GM19043 (cell line): Measurements from ENCODE around the gene DOCK2.
A peak's percentile ranks its signal among the peaks of the same experiment; 100 is the strongest.

Source experiments
- ATAC-seq: cut with Tn5 transposase; IDR thresholded peaks from one replicate; pipeline ENCODE4 v1.9.1; 2021; ENCODE audit warnings: low read depth; ENCODE audit not compliant: unreplicated experiment

DOCK2 gene

GRCh38 chr5:169876386-169876785 lies 239.3 kb downstream of the DOCK2 start:
- ATAC-seq = no peak

- ATAC-seq = peak; percentile 60
These were observed 243.1 kb downstream of the DOCK2 start for GRCh38 chr5:169880012-169880663.

- ATAC-seq = no peak
These were observed 243.7 kb downstream of the DOCK2 start for GRCh38 chr5:169880785-169881184.

DNA sequence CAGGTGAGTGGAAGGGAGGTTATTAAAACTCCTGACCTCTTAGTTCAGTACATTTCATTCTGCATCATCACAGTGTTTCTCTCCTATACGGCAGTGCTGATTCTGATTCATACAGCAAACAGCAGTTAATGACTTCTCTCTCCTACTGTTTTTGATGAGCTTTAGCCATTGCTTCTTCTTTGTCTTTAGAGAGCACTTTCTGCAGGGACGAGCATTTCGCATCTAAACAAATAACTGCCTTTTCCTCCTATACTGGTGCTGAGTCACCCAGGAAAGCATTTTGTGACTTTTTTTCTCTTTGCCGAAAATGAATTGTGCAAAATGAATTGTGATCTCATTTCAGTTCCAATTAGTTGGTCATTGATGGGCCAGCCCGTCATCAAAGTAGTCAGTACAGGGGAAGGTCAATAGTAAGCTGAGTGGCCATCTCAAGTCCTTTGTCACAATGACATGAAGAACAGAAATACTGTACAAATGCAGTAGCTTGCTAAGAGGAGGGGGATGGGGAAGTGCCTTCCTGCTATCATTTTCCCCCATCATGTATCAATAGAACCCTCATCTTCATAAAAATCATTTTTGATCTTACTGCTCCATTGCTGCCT lies 244.7 kb downstream of the DOCK2 start:
- ATAC-seq = no peak

- no peak for ATAC-seq
These were observed 249.0 kb downstream of the DOCK2 start for GRCh38 chr5:169886033-169886432.

GRCh38 chr5:169886677-169887076 lies 249.6 kb downstream of the DOCK2 start:
- no peak for ATAC-seq

DNA sequence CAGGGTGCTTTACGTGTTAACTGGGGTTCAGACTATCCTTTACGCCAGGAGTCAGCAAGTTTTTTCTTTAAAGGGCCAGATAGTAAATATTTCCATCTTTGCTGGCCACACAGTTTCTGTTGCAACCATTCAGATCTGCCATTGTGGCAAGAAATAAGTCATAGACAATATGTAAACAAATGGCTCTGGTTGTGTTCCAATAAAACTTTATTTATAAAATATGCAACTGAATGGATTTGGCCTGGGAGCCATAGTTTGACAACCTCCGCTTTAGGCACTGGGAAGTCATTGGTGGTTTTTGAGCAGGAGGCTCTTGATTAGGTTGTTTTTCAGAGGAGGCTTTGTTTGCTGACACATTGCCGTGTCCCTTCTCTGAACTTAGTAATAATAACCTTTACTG lies 252.5 kb downstream of the DOCK2 start:
- ATAC-seq = no peak

GRCh38 chr5:169893010-169893409 lies 255.9 kb downstream of the DOCK2 start:
- no peak for ATAC-seq

- no peak for ATAC-seq
These were observed 256.5 kb downstream of the DOCK2 start for GRCh38 chr5:169893571-169893970.

DNA sequence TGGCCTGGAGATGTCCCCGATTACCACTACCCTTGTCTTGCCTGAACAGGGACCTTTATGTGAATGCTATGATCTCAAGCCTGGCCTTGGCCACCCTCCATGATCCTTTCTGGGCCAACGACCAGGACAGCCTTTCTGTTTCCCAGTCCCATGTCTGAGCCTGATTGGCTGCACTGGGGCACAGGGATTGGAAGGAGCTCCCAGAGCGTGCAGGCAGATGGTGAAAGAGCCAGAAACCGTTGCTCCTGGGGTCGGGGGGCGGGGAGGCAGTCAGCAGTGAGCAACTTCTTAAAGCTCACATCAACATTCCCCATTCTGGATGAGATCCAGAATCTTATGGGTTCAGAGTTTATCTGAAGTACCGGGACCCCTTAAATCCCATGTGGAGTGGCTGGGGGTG lies 258.9 kb downstream of the DOCK2 start:
- ATAC-seq = no peak

DNA sequence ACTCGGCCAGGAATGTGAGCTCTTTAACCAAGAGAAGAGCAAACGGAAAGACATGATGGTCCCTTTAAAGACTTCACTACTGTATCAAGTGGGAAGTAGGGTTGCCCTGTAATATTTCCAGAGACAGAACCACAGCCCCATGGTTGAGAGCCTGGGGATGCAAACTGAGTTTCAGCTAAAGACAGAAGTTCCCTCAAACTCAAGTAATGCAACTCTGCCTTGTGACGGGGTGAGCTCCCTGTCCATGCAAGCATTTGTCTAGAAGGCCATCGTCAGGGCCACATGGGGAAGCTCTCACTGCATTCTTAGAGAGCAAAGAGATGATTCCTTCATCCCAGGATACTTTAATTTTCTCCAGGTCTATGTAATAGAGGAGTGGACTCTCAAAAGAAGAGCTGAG lies 260.4 kb downstream of the DOCK2 start:
- ATAC-seq = no peak

GRCh38 chr5:169901896-169902295 lies 264.8 kb downstream of the DOCK2 start:
- no peak for ATAC-seq

DNA sequence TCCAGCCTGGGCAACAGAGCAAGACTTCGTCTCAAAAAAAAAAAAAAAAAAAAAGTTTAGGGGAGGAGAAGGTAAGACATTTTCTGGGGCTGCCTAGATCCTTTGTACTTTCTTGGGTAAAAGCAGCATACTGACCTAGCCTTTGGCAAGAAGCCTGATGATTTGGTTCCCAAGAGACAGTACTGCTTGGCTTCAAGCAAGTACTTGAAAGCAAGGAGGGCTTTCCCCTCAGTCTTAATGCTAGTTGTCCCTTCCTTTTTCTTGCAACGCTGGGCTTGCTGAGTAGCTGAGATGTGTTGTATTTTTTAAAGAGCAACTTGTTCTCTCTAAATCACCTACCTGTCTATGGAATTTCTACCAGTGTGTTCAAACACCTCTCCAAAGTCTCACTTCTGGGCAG lies 267.0 kb downstream of the DOCK2 start:
- ATAC-seq = no peak

DNA sequence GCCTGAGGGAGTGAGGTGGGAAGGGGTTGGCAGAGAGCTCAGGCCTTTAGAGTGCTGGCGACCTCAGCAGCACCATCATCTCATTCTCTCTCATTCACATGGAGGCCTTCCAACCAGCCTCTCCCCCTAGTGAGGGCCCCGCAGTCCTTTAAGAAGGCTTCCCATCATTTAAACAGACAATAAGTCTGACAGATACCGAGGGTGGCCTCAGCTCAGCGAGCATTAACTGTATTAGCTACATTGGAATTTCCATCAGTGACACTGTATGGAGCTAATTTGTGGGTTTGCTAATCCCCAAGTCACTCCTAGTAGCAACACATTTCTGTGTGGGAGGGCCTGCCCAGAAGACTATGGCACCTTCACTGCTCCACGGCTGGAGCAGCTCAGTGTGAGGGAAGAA lies 267.4 kb downstream of the DOCK2 start:
- ATAC-seq = no peak

DNA sequence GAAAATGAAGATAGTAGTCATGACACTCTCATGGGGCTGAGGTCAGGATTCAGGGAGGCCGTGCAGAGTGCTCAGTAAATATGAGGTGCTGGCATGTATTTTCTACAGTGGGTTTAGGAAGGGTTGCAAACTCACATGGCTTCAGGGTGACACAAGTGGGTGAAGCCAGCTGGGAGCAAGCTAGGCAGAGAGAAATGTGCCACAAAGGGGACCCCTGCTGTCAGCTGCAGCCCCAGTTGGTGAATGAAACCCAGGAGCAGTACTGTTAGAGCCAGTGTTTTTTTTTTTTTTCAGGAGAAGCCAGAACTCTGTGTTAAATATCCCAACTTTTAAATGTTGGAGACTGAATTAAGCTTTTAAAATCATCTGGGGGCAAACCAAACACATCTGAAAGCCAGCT lies 267.9 kb downstream of the DOCK2 start:
- no peak for ATAC-seq

GRCh38 chr5:169906745-169907649 lies 269.9 kb downstream of the DOCK2 start:
- ATAC-seq = no peak

GRCh38 chr5:169908864-169909263 lies 271.8 kb downstream of the DOCK2 start:
- ATAC-seq = no peak

DNA sequence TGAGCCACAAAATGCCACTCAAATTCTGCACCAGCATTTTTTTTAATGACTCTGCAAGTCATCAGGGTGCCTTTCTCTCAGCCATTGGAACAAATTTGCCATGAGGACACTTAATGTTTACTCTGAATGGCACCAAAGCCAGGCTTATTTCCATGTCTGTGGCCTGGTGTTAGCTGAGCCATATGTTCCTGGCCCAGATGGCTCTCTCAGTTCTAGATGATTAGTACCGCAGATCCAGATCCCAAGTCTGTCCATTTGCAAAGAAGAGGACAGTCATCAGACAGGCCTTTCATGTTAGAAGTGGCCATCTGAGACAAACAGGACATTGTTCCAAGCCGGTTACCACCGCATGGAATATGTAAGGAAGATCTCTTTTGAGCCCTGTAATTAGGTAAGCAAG lies 272.9 kb downstream of the DOCK2 start:
- ATAC-seq = no peak

DNA sequence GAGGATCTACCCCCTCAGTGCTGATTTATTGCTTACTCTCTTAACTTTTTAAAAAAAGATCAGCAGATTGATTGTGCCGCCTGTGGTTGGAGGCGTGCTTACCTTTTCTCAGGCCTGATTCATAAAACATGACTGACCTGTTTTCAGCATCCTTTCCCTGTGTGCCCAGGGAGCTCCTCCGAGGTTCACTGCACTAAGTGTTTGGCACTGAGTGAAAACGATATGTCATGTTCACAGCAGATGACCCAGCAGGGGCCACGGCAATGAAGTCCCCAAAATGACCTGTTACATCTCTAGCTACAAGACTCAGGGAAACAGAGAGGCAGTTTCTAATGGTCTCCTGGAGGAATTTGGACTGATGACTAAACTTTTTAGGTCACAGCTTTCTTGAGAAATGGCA lies 273.3 kb downstream of the DOCK2 start:
- no peak for ATAC-seq

DNA sequence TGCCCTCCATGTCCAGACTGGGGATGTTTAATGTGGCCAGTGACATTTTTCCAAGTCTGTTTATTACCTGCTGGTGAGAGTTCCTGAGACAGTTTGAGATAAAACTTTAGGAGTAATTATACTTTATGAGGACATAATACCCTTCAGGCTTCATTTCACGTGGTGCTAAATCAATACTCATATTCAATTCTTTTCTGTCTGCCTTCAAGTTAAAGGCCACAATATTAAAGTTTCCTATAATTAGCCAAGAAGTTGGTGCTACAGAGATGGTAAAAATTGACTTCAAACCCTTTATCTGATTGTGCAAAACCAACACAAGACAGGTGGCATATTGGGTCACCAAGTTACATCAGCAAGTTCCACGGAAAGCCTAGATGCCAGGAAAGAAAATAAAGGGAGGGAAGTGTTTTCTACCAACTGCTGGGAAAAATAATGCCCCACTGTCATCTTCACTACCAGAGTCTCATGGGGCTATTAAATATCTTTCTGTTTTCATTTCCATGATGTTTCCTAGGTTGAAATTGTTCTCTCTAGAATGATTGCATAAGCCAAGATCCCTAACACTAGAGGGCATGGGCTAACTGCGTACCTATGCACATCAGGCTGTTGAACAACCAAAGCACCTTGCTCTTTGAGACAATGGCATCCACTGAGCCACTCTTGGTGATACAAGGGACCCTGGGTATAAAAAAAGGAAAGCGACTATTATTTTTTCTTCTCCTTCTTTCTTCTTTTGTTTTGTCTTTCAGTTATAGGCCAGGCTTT lies 274.6 kb downstream of the DOCK2 start:
- no peak for ATAC-seq

DNA sequence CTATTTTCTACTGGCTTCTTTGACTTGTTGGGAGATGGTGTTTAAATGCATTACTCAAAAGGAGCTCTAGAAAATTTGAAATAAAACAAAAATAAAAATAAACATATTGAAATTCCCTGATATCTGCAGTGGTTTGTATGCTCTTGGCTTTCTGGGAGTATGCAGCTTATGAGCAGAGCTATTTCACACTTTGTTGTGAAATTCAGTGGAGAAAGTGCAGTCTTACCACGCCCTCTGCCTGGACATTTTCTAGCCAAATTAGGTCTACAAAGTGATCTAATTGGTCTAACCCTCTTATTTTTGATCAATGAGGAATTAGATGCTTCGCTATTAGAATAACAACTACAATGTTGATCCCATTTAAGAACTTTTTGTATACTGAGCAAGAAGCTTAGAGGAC lies 276.4 kb downstream of the DOCK2 start:
- no peak for ATAC-seq
